ENCODE measurements around the gene BRME1.
A peak's percentile ranks its signal among the peaks of the same experiment; 100 is the strongest.
"Not testable (repeated sequence)": the region's sequence is repeated elsewhere in the genome, so short reads cannot be mapped to it uniquely, and the experiment has no call there.

BRME1 gene

GRCh38 chr19:13932149-13932637 is 26.3 kb upstream of the BRME1 start:
- Mint-ChIP-seq H3K4me1 (peaks cover 9% of the 10 kb centered on the region), H3K27me3 (peaks cover 2% of the 10 kb centered on the region), H3K27ac (no peak overlapping the region), H3K4me3 (no peak overlapping the region), H3K9me3 (no peaks in the 10 kb centered on the region)
- ATAC-seq (no peak), DNase-seq (no peak)

GRCh38 chr19:13931391-13932148 is 25.7 kb upstream of the BRME1 start:
- no peaks in the 10 kb centered on the region for H3K9me3 Mint-ChIP-seq
- no peak overlapping the region for H3K4me3 Mint-ChIP-seq
- no peaks in the 10 kb centered on the region for H3K27me3 Mint-ChIP-seq
- peaks cover 9% of the 10 kb centered on the region for H3K4me1 Mint-ChIP-seq
- DNase-seq (no peak), ATAC-seq (peak; percentile 13)
- H3K27ac Mint-ChIP-seq, result no peak overlapping the region

GRCh38 chr19:13930402-13930801 is 24.5 kb upstream of the BRME1 start:
- Mint-ChIP-seq H3K27me3 (no peaks in the 10 kb centered on the region), H3K4me3 (no peak overlapping the region), H3K4me1 (peaks cover 9% of the 10 kb centered on the region), H3K27ac (peak overlapping the region in 1 of 2 donors; percentile 69), H3K9me3 (no peaks in the 10 kb centered on the region)
- DNase-seq, result no peak
- no peak for ATAC-seq

- H3K4me3 Mint-ChIP-seq, result no peak overlapping the region
- no peaks in the 10 kb centered on the region for H3K27me3 Mint-ChIP-seq
- H3K27ac Mint-ChIP-seq, result no peak overlapping the region
- peaks cover 9% of the 10 kb centered on the region for H3K4me1 Mint-ChIP-seq
- ATAC-seq, result no peak
- no peaks in the 10 kb centered on the region for H3K9me3 Mint-ChIP-seq
- no peak for DNase-seq
These were observed 24.0 kb upstream of the BRME1 start for GRCh38 chr19:13929956-13930355.

- no peaks in the 10 kb centered on the region for H3K27me3 Mint-ChIP-seq
- peaks cover 9% of the 10 kb centered on the region for H3K4me1 Mint-ChIP-seq
- no peak overlapping the region for H3K4me3 Mint-ChIP-seq
- H3K9me3 Mint-ChIP-seq, result no peaks in the 10 kb centered on the region
- DNase-seq (no peak), ATAC-seq (no peak)
- H3K27ac Mint-ChIP-seq, result no peak overlapping the region
These were observed 23.4 kb upstream of the BRME1 start for GRCh38 chr19:13929340-13929739.

GRCh38 chr19:13926715-13927114 is 20.8 kb upstream of the BRME1 start:
- Mint-ChIP-seq H3K27me3 (no peaks in the 10 kb centered on the region), H3K4me3 (no peak overlapping the region), H3K4me1 (no peaks in the 10 kb centered on the region), H3K9me3 (no peaks in the 10 kb centered on the region), H3K27ac (no peak overlapping the region)
- no peak for ATAC-seq
- DNase-seq, result no peak

GRCh38 chr19:13926010-13926409 is 20.1 kb upstream of the BRME1 start:
- DNase-seq (no peak), ATAC-seq (no peak)
- Mint-ChIP-seq H3K9me3 (no peaks in the 10 kb centered on the region), H3K4me3 (no peak overlapping the region), H3K27ac (peak overlapping the region in 1 of 2 donors; percentile 69), H3K27me3 (no peaks in the 10 kb centered on the region), H3K4me1 (no peaks in the 10 kb centered on the region)

GRCh38 chr19:13923194-13923987 is 17.5 kb upstream of the BRME1 start:
- Mint-ChIP-seq H3K27me3 (no peaks in the 10 kb centered on the region), H3K27ac (no peak overlapping the region)

GRCh38 chr19:13922118-13922517 is 16.2 kb upstream of the BRME1 start:
- H3K4me3 Mint-ChIP-seq, H3K4me1 Mint-ChIP-seq, H3K9me3 Mint-ChIP-seq, H3K27ac Mint-ChIP-seq, DNase-seq, H3K27me3 Mint-ChIP-seq, ATAC-seq: not testable (repeated sequence)

More at GRCh38 chr19:13923194-13923987, 17.5 kb upstream of the BRME1 start:
- Mint-ChIP-seq H3K4me1 (no peaks in the 10 kb centered on the region), H3K9me3 (no peaks in the 10 kb centered on the region), H3K4me3 (no peak overlapping the region)
- ATAC-seq (no peak), DNase-seq (no peak)

- no peaks in the 10 kb centered on the region for H3K9me3 Mint-ChIP-seq
- DNase-seq (peak; percentile 15 to 34), ATAC-seq (peak; percentile 90)
- H3K4me1 Mint-ChIP-seq, result no peaks in the 10 kb centered on the region
- peak overlapping the region; percentile 5 to 19 for H3K27ac Mint-ChIP-seq
- H3K27me3 Mint-ChIP-seq, result no peaks in the 10 kb centered on the region
- no peak overlapping the region for H3K4me3 Mint-ChIP-seq
These were observed 15.2 kb upstream of the BRME1 start for GRCh38 chr19:13920940-13921747.

- Mint-ChIP-seq H3K27me3 (no peaks in the 10 kb centered on the region), H3K27ac (peak overlapping the region in 1 of 2 donors; percentile 12), H3K9me3 (no peaks in the 10 kb centered on the region), H3K4me3 (no peak overlapping the region), H3K4me1 (no peaks in the 10 kb centered on the region)
- no peak for DNase-seq
- no peak for ATAC-seq
These were observed 14.6 kb upstream of the BRME1 start for GRCh38 chr19:13920524-13920923.

- no peak overlapping the region for H3K27ac Mint-ChIP-seq
- H3K4me3 Mint-ChIP-seq, result no peak overlapping the region
- no peak for ATAC-seq
- H3K27me3 Mint-ChIP-seq, result no peaks in the 10 kb centered on the region
- no peaks in the 10 kb centered on the region for H3K4me1 Mint-ChIP-seq
- DNase-seq, result no peak
- no peaks in the 10 kb centered on the region for H3K9me3 Mint-ChIP-seq
These were observed 13.0 kb upstream of the BRME1 start for GRCh38 chr19:13918726-13919411.

- H3K4me3 Mint-ChIP-seq, result no peak overlapping the region
- no peak for DNase-seq
- ATAC-seq, result no peak
- no peaks in the 10 kb centered on the region for H3K27me3 Mint-ChIP-seq
- no peaks in the 10 kb centered on the region for H3K9me3 Mint-ChIP-seq
- H3K27ac Mint-ChIP-seq, result no peak overlapping the region
- H3K4me1 Mint-ChIP-seq, result no peaks in the 10 kb centered on the region
These were observed 12.0 kb upstream of the BRME1 start for GRCh38 chr19:13917888-13918406.

- peak overlapping the region in 1 of 2 donors; percentile 27 for H3K27ac Mint-ChIP-seq
- H3K27me3 Mint-ChIP-seq, result no peaks in the 10 kb centered on the region
- no peaks in the 10 kb centered on the region for H3K4me1 Mint-ChIP-seq
- no peaks in the 10 kb centered on the region for H3K9me3 Mint-ChIP-seq
- H3K4me3 Mint-ChIP-seq, result no peak overlapping the region
- DNase-seq, result no peak
- no peak for ATAC-seq
These were observed 8.9 kb upstream of the BRME1 start for GRCh38 chr19:13914777-13915176.

GRCh38 chr19:13913352-13913751 is 7.4 kb upstream of the BRME1 start:
- no peaks in the 10 kb centered on the region for H3K9me3 Mint-ChIP-seq
- no peaks in the 10 kb centered on the region for H3K4me1 Mint-ChIP-seq
- H3K27me3 Mint-ChIP-seq, result no peaks in the 10 kb centered on the region
- H3K27ac Mint-ChIP-seq, result peak overlapping the region in 1 of 2 donors; percentile 59
- no peak overlapping the region for H3K4me3 Mint-ChIP-seq
- no peak for ATAC-seq
- no peak for DNase-seq
